ENCODE measurements around the gene SPECC1. TPM values are rescaled to one million over a fixed set of nuclear protein-coding genes. Genes with fewer than 3 reads are reported as not detected.
"Not testable (repeated sequence)": the region's sequence is repeated elsewhere in the genome, so short reads cannot be mapped to it uniquely, and the experiment has no call there.

SPECC1 gene
- total RNA-seq, 1 donor = 48.4 TPM

DNA sequence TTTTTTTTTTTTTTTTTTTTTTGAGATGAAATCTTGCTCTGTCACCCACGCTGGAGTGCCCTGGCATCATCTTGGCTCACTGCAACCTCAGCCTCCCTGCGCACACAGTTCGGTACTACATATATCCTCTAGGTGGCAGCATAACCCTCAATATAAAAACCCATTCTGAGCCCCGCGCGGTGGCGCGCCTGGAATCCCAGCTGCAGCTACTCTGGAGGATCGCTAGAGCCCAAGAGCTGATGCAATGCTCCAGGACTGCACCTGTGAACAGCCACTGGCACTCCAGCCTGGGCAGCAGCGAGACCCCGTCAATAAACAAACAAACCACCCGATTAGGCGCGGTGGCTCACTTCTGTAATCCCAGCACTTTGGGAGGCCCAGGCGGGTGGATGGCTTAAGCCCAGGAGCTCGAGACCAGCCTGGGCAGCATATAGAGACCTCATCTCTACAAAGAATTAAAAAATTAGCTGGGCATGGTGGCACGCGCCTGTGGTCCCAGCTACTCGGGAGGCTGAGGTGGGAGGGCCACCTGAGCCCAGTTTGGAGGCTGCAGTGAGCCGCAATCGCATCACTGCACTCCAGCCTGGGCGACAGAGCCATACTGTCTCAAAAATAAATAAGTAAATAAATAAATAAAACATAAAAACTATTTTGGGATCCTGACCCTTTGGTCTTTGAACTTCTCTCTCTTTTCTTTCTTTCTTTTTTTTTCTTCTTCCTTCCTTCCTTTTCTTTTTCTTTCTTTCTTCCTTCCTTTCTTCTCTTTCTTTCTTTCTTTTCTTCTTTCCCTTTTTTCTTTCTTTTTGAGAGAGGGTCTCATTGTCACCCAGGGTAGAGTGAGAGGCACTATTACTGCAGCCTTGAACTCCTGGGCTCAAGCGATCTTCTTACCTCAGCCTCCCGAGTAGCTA is 16.1 kb upstream of the SPECC1 start:
- no peaks in the 10 kb centered on the region for H3K27me3 ChIP-seq (ENCODE audit: insufficient read depth, low read length)
- H3K4me1 ChIP-seq (ENCODE audit: insufficient read depth, low read length) = peaks cover 3% of the 10 kb centered on the region
- H3K9me3 ChIP-seq (ENCODE audit: low read depth, low read length) = no peaks in the 10 kb centered on the region
- no peak overlapping the region for H3K4me3 ChIP-seq (ENCODE audit: low read length)

DNA sequence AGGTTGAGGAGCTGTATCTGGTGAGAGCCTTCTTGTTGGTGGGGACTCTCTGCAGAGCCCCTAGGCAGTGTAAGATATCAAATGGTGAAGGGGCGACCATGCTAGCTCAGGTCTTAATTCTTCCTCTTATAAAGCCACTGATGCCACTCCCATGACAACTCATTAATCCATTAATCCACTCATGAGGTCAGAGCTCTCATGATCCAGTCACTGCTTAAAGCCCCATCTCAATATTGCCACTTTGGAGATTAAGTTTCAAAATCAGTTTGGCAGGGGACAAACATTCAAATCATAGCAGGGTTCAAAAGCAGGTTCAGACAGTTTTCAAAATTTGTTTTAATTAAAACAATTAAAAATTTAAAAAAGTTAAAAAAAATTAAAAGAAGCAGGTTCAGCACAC is 13.1 kb upstream of the SPECC1 start:
- Histone ChIP-seq H3K27me3 (ENCODE audit: insufficient read depth, low read length) (no peaks in the 10 kb centered on the region), H3K4me3 (ENCODE audit: low read length) (no peak overlapping the region), H3K4me1 (ENCODE audit: insufficient read depth, low read length) (peaks cover 3% of the 10 kb centered on the region), H3K9me3 (ENCODE audit: low read depth, low read length) (no peaks in the 10 kb centered on the region)

DNA sequence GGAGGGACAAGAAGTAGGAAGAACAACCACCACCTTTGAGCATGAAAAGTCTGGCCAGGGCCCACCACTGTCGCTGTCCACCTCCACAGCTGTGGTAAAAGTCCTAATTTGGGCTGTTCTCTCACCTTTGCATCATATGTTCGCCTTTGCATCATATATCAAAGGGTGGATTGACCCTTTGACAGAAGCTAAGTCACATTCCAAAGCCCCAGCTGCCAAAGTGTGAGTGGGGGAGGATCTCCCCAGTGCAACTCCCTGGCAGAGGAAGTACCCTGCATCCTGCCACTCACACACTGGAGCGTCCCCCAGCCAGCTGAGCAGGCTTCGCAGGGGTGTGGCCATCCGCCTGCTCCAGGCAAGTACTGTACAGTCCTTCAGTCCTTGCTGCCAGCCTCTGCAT is 12.7 kb upstream of the SPECC1 start:
- Histone ChIP-seq H3K27me3 (ENCODE audit: insufficient read depth, low read length) (no peaks in the 10 kb centered on the region), H3K4me3 (ENCODE audit: low read length) (no peak overlapping the region), H3K9me3 (ENCODE audit: low read depth, low read length) (no peaks in the 10 kb centered on the region), H3K4me1 (ENCODE audit: insufficient read depth, low read length) (peaks cover 3% of the 10 kb centered on the region)

DNA sequence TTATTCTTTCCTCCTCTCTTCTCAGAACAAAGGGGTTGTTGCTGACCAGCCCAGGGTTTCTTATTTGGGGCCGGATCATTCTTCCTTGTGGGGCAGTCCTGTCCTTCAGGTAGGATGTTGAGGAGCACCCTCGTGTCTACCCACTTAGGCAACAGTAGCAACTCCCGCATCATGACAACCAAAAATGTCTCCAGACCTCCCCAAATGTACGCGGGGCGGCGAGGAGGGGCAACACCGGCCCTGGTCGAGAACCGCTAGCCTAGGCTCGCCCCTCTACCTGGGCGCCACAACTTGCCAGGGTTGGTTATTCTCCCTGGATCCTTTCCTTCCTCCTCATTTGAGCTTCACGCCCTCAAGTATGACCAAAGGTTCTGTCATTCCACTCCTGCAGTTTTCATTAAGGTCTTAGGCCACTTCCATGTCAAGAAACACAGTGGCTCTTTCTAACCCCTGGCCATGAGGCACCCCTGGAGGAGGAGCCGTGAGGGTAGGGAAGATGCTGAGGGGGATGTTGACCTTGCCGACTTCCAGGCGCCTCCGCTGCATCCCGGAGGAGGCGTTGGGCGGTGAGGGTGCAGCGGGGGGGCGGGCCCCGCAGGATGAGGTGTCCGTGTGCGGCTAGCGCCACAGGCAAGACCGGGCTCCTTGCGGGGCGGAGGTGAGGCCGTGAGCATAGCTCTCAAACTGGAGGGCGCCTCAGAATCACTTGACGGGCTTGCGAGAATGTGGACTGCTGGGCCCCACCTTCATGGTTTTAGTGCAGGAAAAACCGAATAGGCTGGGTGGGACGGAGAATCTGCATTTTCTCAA is 712 bp upstream of the SPECC1 start:
- peak overlapping the region; percentile 48 for H3K4me3 ChIP-seq (ENCODE audit: low read length)
- no peaks in the 10 kb centered on the region for H3K9me3 ChIP-seq (ENCODE audit: low read depth, low read length)
- peaks cover 20% of the 10 kb centered on the region for H3K4me1 ChIP-seq (ENCODE audit: insufficient read depth, low read length)
- peaks cover 51% of the 10 kb centered on the region for H3K27me3 ChIP-seq (ENCODE audit: insufficient read depth, low read length)

DNA sequence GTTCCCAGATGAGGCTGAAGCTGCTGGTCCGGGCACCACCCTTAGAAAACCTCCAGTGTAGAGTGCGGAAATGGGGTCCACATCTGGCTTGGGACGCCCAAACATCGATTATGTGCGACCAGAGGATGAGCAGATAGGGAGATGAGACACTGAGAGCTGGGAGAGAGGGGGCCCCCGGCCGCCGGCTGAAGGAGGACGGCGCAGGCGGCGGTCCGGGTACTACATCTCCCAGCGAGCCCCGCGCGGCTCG is 182 bp upstream of the SPECC1 start:
- Histone ChIP-seq H3K4me3 (ENCODE audit: low read length) (peak overlapping the region; percentile 48), H3K27me3 (ENCODE audit: insufficient read depth, low read length) (peaks cover 56% of the 10 kb centered on the region), H3K9me3 (ENCODE audit: low read depth, low read length) (no peaks in the 10 kb centered on the region)

DNA sequence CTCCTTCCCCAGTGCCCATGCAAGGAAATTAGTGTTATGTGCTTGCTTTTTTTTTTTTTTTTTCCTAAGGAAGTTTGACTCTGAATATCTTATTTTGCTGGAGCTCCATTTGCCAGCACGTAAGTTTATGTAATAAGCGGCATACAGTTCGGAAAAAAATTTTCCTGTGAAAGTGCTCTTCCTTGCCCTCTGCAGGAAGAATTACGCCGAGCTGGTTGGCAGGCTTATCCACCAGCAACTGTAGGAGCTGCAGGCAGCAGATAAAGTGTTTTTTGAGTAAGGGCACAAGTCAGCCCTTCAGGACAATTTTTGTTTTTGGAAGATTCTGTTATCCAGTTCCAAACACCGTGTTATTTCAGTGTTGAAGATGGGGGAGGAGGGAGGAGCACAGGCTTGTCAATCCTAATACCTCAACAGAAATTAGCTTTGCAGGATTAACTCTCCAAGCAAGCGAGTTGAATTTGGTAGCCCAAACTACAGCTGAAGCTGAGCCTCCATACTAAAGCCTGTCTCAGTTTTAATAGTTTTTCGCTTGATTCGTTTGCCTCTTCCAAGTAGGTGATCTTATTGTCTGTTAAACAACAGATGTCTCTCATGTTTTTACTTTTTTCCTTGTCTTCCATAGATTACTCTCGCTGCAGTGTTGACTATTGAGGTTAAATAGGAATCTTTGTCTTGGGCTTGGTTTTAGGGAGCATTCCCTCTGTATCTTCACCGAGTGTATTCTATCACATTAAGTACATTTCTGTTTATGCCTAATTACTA is 1.1 kb downstream of the SPECC1 start:
- Histone ChIP-seq H3K4me3 (ENCODE audit: low read length) (peak overlapping the region; percentile 48), H3K4me1 (ENCODE audit: insufficient read depth, low read length) (peaks cover 20% of the 10 kb centered on the region), H3K9me3 (ENCODE audit: low read depth, low read length) (no peaks in the 10 kb centered on the region), H3K27me3 (ENCODE audit: insufficient read depth, low read length) (peaks cover 60% of the 10 kb centered on the region)

More for the DNA sequence above, 182 bp upstream of the SPECC1 start:
- peaks cover 20% of the 10 kb centered on the region for H3K4me1 ChIP-seq (ENCODE audit: insufficient read depth, low read length)

DNA sequence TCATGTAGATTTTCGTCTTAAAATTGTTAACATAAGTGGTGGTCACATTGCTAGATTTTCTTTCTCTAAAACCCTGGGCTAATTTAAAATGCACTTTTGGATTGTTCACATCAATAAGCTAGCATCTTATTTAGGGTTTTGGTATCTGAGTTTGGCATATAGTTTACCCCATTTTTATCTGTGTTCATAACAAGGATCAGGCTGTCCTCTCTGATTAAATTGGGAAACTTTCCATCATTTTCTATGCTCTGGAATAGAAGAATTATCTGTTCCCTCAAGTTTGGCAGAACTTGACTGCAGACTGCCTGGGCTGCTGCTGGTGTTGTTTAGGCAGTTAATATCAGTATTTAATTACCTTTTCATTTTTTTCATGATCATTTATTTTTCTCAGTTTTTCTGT is 1.8 kb downstream of the SPECC1 start:
- H3K4me1 ChIP-seq (ENCODE audit: insufficient read depth, low read length) = peaks cover 20% of the 10 kb centered on the region
- H3K4me3 ChIP-seq (ENCODE audit: low read length) = no peak overlapping the region
- H3K9me3 ChIP-seq (ENCODE audit: low read depth, low read length) = no peaks in the 10 kb centered on the region

DNA sequence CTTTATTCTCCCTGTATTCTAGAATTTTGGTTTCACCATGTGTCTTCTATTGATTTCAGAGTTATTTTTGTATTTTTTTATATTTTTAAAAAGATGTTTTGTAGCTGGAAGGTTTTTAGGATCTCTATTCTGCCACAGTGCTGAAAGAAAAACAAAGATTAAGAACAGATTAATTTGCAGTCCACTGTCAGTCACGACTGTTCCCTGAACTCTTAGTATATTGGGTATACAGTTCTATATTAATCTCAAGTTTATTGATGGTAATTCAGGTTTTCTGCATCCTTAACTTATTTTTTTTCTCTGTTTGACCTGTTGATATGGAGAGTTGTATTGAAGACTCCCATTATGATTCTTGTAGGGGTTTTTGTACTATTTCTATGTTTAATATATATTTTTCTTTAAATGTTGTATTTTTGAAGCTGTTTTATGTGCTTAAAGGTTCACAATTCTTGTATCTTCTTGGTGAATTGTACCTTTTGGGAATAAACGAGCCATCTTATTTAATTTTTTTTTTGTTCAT is 2.9 kb downstream of the SPECC1 start:
- Histone ChIP-seq H3K9me3 (ENCODE audit: low read depth, low read length) (no peaks in the 10 kb centered on the region), H3K27me3 (ENCODE audit: insufficient read depth, low read length) (peaks cover 49% of the 10 kb centered on the region), H3K4me1 (ENCODE audit: insufficient read depth, low read length) (peaks cover 20% of the 10 kb centered on the region), H3K4me3 (ENCODE audit: low read length) (no peak overlapping the region)

More for the DNA sequence above, 1.8 kb downstream of the SPECC1 start:
- peaks cover 59% of the 10 kb centered on the region for H3K27me3 ChIP-seq (ENCODE audit: insufficient read depth, low read length)

DNA sequence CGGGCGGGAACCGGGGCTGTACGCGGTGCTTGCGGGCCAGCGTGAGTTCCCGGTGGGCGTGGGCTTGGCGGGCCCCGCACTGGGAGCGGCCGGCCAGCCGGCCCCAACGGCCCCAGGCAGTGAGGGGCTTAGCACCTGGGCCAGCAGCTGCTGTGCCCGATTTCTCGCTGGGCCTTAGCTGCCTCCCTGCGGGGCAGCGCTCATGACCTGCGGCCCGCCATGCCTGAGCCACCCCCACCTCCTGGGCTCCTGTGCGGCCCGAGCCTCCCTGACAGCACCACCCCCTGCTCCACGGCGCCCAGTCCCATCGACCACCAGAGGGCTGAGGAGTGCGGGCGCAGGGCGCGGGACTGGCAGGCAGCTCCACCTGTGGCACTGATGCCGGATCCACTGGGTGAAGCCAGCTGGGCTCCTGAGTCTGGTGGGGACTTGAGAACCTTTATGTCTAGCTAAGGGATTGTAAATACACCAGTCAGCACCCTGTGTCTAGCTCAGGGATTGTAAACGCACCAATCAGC is 7.4 kb downstream of the SPECC1 start:
- not testable (repeated sequence) for H3K4me1 ChIP-seq (ENCODE audit: insufficient read depth, low read length); H3K4me3 ChIP-seq (ENCODE audit: low read length); H3K9me3 ChIP-seq (ENCODE audit: low read depth, low read length)
- peaks cover 25% of the 10 kb centered on the region for H3K27me3 ChIP-seq (ENCODE audit: insufficient read depth, low read length)

DNA sequence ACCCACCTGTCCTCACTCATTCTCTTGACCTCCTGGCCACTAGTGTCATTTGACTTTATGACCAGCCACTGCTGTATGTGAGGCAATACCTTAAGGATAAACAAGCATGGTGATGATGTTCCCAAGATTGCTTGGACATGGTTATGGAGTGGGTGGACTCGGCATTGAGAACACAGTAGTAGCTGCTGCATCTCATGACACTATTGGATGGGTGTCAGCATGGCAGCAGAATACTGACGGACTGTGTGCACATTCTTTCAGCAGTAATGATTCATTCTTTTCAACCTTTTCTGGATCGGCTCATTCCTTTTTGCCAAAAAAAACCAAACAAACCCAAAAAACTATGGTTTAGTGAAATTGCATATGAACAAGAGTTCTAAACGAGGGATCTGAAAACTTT is 13.5 kb downstream of the SPECC1 start:
- Histone ChIP-seq H3K27me3 (ENCODE audit: insufficient read depth, low read length) (no peaks in the 10 kb centered on the region), H3K4me1 (ENCODE audit: insufficient read depth, low read length) (peaks cover 15% of the 10 kb centered on the region), H3K4me3 (ENCODE audit: low read length) (no peak overlapping the region), H3K9me3 (ENCODE audit: low read depth, low read length) (no peaks in the 10 kb centered on the region)

DNA sequence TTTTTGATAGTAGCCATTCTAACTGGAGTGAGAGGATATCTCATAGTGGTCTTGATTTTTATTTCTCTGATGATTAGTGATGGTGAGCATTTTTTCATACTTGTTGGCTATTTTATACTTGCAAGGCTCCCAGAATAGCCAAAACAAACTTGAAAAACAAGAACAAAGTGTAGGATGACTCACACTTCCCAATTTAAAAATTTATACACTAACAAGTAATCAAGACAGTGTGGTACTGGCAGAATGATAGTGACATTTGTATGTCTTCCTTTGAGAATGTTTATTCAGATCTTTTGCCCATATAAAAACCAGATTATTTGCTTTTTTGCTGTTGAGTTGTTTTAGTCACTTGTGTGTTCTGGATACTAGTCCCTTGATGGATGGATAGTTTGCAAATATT is 17.8 kb downstream of the SPECC1 start:
- peaks cover 20% of the 10 kb centered on the region for H3K4me1 ChIP-seq (ENCODE audit: insufficient read depth, low read length)
- H3K27me3 ChIP-seq (ENCODE audit: insufficient read depth, low read length) = no peaks in the 10 kb centered on the region
- H3K4me3 ChIP-seq (ENCODE audit: low read length) = no peak overlapping the region
- no peaks in the 10 kb centered on the region for H3K9me3 ChIP-seq (ENCODE audit: low read depth, low read length)

DNA sequence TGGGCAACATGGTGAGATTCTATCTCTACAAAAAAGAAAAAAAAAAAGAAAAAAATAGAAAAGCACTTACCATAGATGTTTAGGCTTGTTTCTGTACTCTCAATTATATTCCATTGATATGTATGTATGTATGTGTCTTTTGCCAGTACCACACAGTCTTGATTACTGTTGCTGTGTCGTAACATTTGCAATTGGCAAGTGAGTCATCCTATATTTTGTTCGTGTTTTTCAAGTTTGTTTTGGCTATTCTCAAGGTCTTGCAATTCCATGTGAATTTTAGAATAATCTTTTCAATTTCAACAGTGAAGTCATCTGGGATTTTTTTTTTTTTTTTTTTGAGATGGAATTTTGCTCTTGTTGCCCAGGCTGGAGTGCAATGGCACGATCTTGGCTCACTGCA is 19.3 kb downstream of the SPECC1 start:
- H3K27me3 ChIP-seq (ENCODE audit: insufficient read depth, low read length) = no peaks in the 10 kb centered on the region
- H3K4me3 ChIP-seq (ENCODE audit: low read length) = no peak overlapping the region
- H3K4me1 ChIP-seq (ENCODE audit: insufficient read depth, low read length) = peaks cover 27% of the 10 kb centered on the region
- no peaks in the 10 kb centered on the region for H3K9me3 ChIP-seq (ENCODE audit: low read depth, low read length)

DNA sequence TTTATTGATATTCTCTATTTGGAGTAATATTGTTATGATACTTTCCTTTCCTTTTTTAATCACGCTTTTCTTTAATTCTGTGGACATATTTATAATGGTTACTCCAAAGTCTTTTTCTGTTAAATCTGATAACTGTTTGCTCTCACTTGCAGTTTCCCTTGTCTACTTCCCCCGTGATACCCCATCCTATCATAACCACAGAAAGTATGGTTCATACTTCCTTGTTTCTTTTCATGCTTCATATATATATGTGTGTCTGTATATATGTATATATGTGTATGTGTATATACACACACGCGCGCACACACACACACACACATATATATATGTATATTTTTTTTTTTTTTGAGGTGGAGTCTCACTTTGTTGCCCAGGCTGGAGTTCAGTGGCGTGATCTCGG is 23.5 kb downstream of the SPECC1 start:
- Histone ChIP-seq H3K27me3 (ENCODE audit: insufficient read depth, low read length) (no peaks in the 10 kb centered on the region), H3K4me3 (ENCODE audit: low read length) (no peak overlapping the region), H3K9me3 (ENCODE audit: low read depth, low read length) (no peaks in the 10 kb centered on the region), H3K4me1 (ENCODE audit: insufficient read depth, low read length) (peaks cover 18% of the 10 kb centered on the region)

DNA sequence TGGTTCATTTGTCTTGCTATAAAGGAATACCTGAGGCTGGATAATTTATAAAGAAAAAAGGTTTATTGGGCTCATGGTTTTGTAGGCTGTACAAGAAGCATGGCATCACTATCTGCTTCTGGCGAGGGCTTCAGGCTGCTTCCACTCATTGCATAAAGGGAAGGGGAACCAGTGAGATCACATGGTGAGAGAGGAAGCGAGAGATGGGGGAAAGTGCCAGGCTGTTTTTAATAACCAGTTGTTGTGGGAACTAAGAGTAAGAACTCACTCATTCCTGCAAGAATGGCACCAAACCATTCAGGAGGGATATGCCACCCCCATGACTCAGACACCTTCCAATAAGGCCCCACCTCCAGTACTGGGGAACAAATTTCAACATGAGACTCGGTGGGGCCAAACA is 24.3 kb downstream of the SPECC1 start:
- Histone ChIP-seq H3K4me3 (ENCODE audit: low read length) (no peak overlapping the region), H3K9me3 (ENCODE audit: low read depth, low read length) (no peaks in the 10 kb centered on the region)

DNA sequence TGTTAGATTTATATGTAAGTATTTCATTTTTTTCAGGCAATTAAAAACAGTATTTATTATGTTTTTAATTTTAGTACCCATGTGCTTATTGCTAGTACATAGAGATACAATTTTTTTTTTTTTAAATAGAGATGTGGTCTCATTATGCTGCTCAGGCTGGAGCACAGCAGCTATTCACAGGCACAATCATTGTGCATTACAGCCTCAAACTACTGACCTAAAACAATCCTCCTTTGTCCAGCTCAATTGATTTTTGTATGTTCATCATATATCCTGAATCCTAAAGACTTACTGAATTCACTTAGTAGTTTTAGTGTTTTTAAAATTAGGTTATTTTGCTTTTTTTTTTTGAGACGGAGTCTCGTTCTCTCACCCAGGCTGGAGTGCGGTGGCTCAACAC is 26.3 kb downstream of the SPECC1 start:
- Histone ChIP-seq H3K27me3 (ENCODE audit: insufficient read depth, low read length) (no peaks in the 10 kb centered on the region), H3K9me3 (ENCODE audit: low read depth, low read length) (no peaks in the 10 kb centered on the region), H3K4me3 (ENCODE audit: low read length) (no peak overlapping the region), H3K4me1 (ENCODE audit: insufficient read depth, low read length) (peaks cover 12% of the 10 kb centered on the region)

More for the DNA sequence above, 24.3 kb downstream of the SPECC1 start:
- Histone ChIP-seq H3K4me1 (ENCODE audit: insufficient read depth, low read length) (peaks cover 16% of the 10 kb centered on the region), H3K27me3 (ENCODE audit: insufficient read depth, low read length) (no peaks in the 10 kb centered on the region)

Measured in mononuclear cell (primary cell).